C4-2B (cell line): ENCODE data around the gene TLE2.

Experiments used
- CTCF ChIP-seq: fragments of 450-650 bp; conservative IDR thresholded peaks from 2 replicates; pipeline ENCODE4 v1.5.1; 2017; ENCODE audit warnings: mild to moderate bottlenecking
- ZFX ChIP-seq: fragments of 450-650 bp; IDR thresholded peaks from 2 replicates; pipeline ENCODE4 v1.6.1; 2017

- TF ChIP-seq CTCF: no peak
- TF ChIP-seq ZFX: no peak
These were observed 45.5 kb downstream of the TLE2 start for GRCh38 chr19:2983351-2984214.
